Measurements from ENCODE around the gene GPATCH8.
"Not testable (repeated sequence)": the region's sequence is repeated elsewhere in the genome, so short reads cannot be mapped to it uniquely, and the experiment has no call there.

Gene GPATCH8

GRCh38 chr17:44396946-44397345, 106.3 kb downstream of the GPATCH8 start:
- DNase-seq, result no peak

GRCh38 chr17:44394833-44395232, 108.4 kb downstream of the GPATCH8 start:
- no peak for DNase-seq

- not testable (repeated sequence) for DNase-seq
These were observed 109.1 kb downstream of the GPATCH8 start for GRCh38 chr17:44394112-44394511.

GRCh38 chr17:44390250-44390870, 112.8 kb downstream of the GPATCH8 start:
- no peak for DNase-seq

- peak; percentile 59 to 75 (median 70) for DNase-seq
These were observed 113.4 kb downstream of the GPATCH8 start for GRCh38 chr17:44389723-44390202.

GRCh38 chr17:44389281-44389680, 113.9 kb downstream of the GPATCH8 start, which contains the start of gene ITGA2B:
TSS of gene ITGA2B (minus strand) at chr17:44389649. CDS start at chr17:44389473, 176 bp downstream.
- no peak for DNase-seq

GRCh38 chr17:44387804-44388203, 115.4 kb downstream of the GPATCH8 start:
- no peak for DNase-seq

GRCh38 chr17:44386182-44386525, 117.1 kb downstream of the GPATCH8 start:
- no peak for DNase-seq

GRCh38 chr17:44385287-44386181, 117.7 kb downstream of the GPATCH8 start:
- peak; percentile 73 to 88 (median 82) for DNase-seq

GRCh38 chr17:44384823-44385286, 118.4 kb downstream of the GPATCH8 start:
- no peak for DNase-seq

- DNase-seq, result no peak
These were observed 118.9 kb downstream of the GPATCH8 start for GRCh38 chr17:44384281-44384822.

GRCh38 chr17:44383861-44384260, 119.3 kb downstream of the GPATCH8 start:
- DNase-seq, result no peak

- DNase-seq, result no peak
These were observed 119.8 kb downstream of the GPATCH8 start for GRCh38 chr17:44383363-44383762.

- no peak for DNase-seq
These were observed 120.3 kb downstream of the GPATCH8 start for GRCh38 chr17:44382917-44383316.

GRCh38 chr17:44381810-44382305, 121.3 kb downstream of the GPATCH8 start:
- DNase-seq, result peak; percentile 21 to 49 (median 30)

GRCh38 chr17:44380767-44381166, 122.4 kb downstream of the GPATCH8 start:
- DNase-seq, result no peak

GRCh38 chr17:44379887-44380286, 123.3 kb downstream of the GPATCH8 start:
- DNase-seq, result no peak

- DNase-seq, result no peak
These were observed 125.0 kb downstream of the GPATCH8 start for GRCh38 chr17:44378171-44378705.

- no peak for DNase-seq
These were observed 126.4 kb downstream of the GPATCH8 start for GRCh38 chr17:44376779-44377178.

- peak in 3 of 4 experiments; percentile 22 to 54 (median 39) for DNase-seq
These were observed 127.1 kb downstream of the GPATCH8 start for GRCh38 chr17:44376124-44376523.

- no peak for DNase-seq
These were observed 127.8 kb downstream of the GPATCH8 start for GRCh38 chr17:44375196-44376017.
